Adrenal gland (tissue), 12 donors: ENCODE results near the gene CERT1. TPM values are rescaled to one million over a fixed set of nuclear protein-coding genes. Genes with fewer than 3 reads are reported as not detected.

ENCODE experiments used
- DNase-seq, 7 donors: peaks; one replicate each; pipeline ENCODE4 v3.0.0-alpha.2; 2019 to 2020
- H3K27ac ChIP-seq, 5 donors: fragments of 200-600 bp; sonication (generic) in 4 of 5; 1 replicate in 3 of 5; 2 replicates in 2 of 5; pipeline versions ENCODE4 v1.5.1 to v1.8.0; 2016 to 2020; ENCODE audit warnings: mild to moderate bottlenecking in 1 of 5
- H3K27me3 ChIP-seq: fragments of 200-600 bp; 2 replicates; pipeline ENCODE4 v1.8.0; 2021
- H3K36me3 ChIP-seq, 2 donors: fragments of 200-600 bp; replicated peaks in 1 of 2; 1 replicate in 1 of 2; 2 replicates in 1 of 2; pipeline versions ENCODE4 v1.5.1 to v1.8.0; 2018 to 2022
- H3K4me1 ChIP-seq, 2 donors: fragments of 200-600 bp; replicated peaks in 1 of 2; 1 replicate in 1 of 2; 2 replicates in 1 of 2; pipeline versions ENCODE4 v1.5.1 to v1.8.0; 2018 to 2021
- H3K4me3 ChIP-seq, 4 donors: fragments of 200-600 bp; sonication (generic) in 3 of 4; one replicate each; pipeline ENCODE4 v1.5.1; 2016 to 2018
- H3K9me3 ChIP-seq, 3 donors: fragments of 200-600 bp; sonication (generic) in 1 of 3; replicated peaks in 1 of 3; 1 replicate in 2 of 3; 2 replicates in 1 of 3; pipeline versions ENCODE4 v1.5.1 to v1.8.0; 2016 to 2021
- CTCF ChIP-seq, 6 experiments: fragments of 450-650 bp in 4 of 6; fragments of 200-600 bp in 2 of 6; sonication (generic) in 1 of 6; IDR thresholded peaks; 1 replicate in 5 of 6; 2 replicates in 1 of 6; pipeline versions ENCODE4 v1.5.1 to v1.8.0; 2016 to 2021; ENCODE audit warnings: antibody characterized with exemption in 6 of 6, mild to moderate bottlenecking in 2 of 6, moderate library complexity in 1 of 6
- POLR2A ChIP-seq, 2 donors: fragments of 450-650 bp; IDR thresholded peaks; one replicate each; pipeline ENCODE4 v1.6.1; 2017; ENCODE audit warnings: antibody characterized with exemption in 2 of 2, mild to moderate bottlenecking in 2 of 2, moderate library complexity in 1 of 2
- WGBS, 4 donors: extraction: QIAGEN DNeasy Blood & Tissue Kit in 2 of 4; methylation state at CpG; one replicate each; pipeline versions ENCODE4 v1.1.5 to v1.1.7; 2013 to 2017; 5-methylcytosine and 5-hydroxymethylcytosine counted together
- intact Hi-C, 2 donors: fragments of 100-400 bp; cut with DNase I; formaldehyde crosslinking; loops; one replicate each; pipeline versions ENCODE4 v1.14.1 to v1.15.0; 2022 to 2023
- polyA plus RNA-seq, 3 donors: library from polyadenylated mRNA; stranded (reverse); fragments of 200-250 nt in 2 of 3; fragments of 350-450 nt in 1 of 3; fragmentation: Illumina TruSeq in 1 of 3; extraction: RNeasy Lipid Tissue Mini Kit (QIAGEN cat#74804) in 1 of 3; gene quantifications; one replicate each; pipeline ENCODE4 v1.2.3, GENCODE V29; 2013 to 2014
- total RNA-seq, 9 donors: library from RNA; depleted of rRNA in 4 of 9; stranded (reverse); fragments of >200 nt in 4 of 9; fragments of 120-200 nt in 1 of 9; fragmentation: NEBNext Ultra II Directional in 1 of 9; extraction: Animal tissue kit (Norgen Biotek cat#: 25700) in 1 of 9; gene quantifications; one replicate each; pipeline versions ENCODE4 v1.1.0 to v1.2.4, GENCODE V29; 2013 to 2023
- donor health status: healthy with polysubstance abuse.
- donor health status: Bipolar disorder and iron deficiency.
- donor health status: DM: yes; HTN: yes; CAD: no.
- donor health status: DM: no; HTN: no; CAD: no.
- donor health status: DM: no; HTN: no; CAD: no.
- donor health status: DM: yes; HTN: yes; CAD: no.

The CERT1 gene
- total and polyA plus RNA-seq, 12 donors, result 5.7 to 67.6 (median 50.4) TPM

DNA sequence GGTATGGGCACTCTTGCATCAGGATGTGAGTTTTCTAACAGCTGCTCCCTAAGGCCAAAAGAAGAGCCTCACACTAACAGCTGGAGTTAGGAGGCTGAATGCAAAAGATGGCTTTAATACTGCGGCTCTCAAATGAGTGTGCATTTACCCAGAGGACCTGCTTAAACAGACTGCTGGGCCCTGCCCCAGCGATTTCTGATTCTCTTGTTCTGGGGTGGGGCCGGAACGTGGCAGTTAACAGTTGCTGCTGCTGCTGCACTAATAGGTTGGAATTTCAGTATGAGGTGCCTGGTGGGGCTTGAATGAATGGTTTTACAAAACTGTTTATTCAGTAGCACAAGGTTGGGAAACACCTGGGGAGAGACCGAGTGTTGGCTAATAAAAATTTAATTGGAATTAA, 148.3 kb downstream of the CERT1 start:
- intact Hi-C loops, result no loop called here
- Histone ChIP-seq H3K4me3 (no peak overlapping the region), H3K4me1 (no peaks in the 10 kb centered on the region), H3K9me3 (no peaks in the 10 kb centered on the region), H3K27me3 (no peaks in the 10 kb centered on the region), H3K36me3 (peaks cover 0 to 33% of the 10 kb centered on the region in 2 donors), H3K27ac (no peak overlapping the region)
- DNase-seq, result no peak
- WGBS, 4 donors, result 76 to 90% (median 84%) methylated on average over 5 of the region's 5 CpGs
- no peak for TF ChIP-seq POLR2A (IDR thresholded peaks at IDR 0.05)
- no peak for TF ChIP-seq CTCF (IDR thresholded peaks at IDR 0.05)

- H3K36me3 ChIP-seq, result peaks cover 0 to 39% of the 10 kb centered on the region in 2 donors
- no peak for DNase-seq
- 90 to 98% (median 94%) methylated on average over 4 of the region's 4 CpGs for WGBS, 4 donors
- H3K4me1 ChIP-seq, result no peaks in the 10 kb centered on the region
- intact Hi-C loops, result no loop called here
- H3K9me3 ChIP-seq, result no peaks in the 10 kb centered on the region
- no peaks in the 10 kb centered on the region for H3K27me3 ChIP-seq
- TF ChIP-seq CTCF (IDR thresholded peaks at IDR 0.05) (no peak), POLR2A (IDR thresholded peaks at IDR 0.05) (no peak)
- H3K27ac ChIP-seq, result no peak overlapping the region
- H3K4me3 ChIP-seq, result no peak overlapping the region
Measured at GRCh38 chr5:75362474-75362975, 148.9 kb downstream of the CERT1 start.

GRCh38 chr5:75361310-75361709, 150.1 kb downstream of the CERT1 start:
- Histone ChIP-seq H3K4me3 (no peak overlapping the region), H3K27me3 (no peaks in the 10 kb centered on the region), H3K4me1 (no peaks in the 10 kb centered on the region), H3K36me3 (peaks cover 0 to 51% of the 10 kb centered on the region in 2 donors), H3K9me3 (no peaks in the 10 kb centered on the region), H3K27ac (no peak overlapping the region)
- intact Hi-C loops, result no loop called here
- WGBS, 4 donors, result 63 to 77% (median 70%) methylated on average over 4 of the region's 4 CpGs
- no peak for TF ChIP-seq CTCF (IDR thresholded peaks at IDR 0.05)
- TF ChIP-seq POLR2A (IDR thresholded peaks at IDR 0.05), result no peak
- DNase-seq, result peak in 1 of 7 donors; percentile 26

DNA sequence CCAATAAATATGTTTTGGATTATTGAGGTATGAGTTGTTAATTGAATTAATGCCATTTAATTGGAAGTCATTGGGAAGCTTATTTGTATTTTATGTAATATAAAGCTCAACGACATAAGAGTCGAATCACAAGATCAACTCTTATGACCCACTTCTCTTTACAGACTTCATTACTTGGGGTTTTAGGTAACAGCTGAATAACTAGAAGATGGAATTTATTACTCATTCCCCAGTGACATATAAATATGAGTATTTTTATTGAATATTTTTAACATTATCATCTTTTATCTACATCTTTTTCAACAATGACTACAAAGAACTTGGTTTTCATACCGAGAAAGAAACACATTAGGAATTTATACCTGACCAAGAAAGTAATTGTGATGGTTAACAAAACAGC, 153.3 kb downstream of the CERT1 start:
- intact Hi-C loops, result no loop called here
- H3K9me3 ChIP-seq, result no peaks in the 10 kb centered on the region
- no peak for DNase-seq
- no peak overlapping the region for H3K4me3 ChIP-seq
- H3K27me3 ChIP-seq, result no peaks in the 10 kb centered on the region
- WGBS, 4 donors, result 91 to 94% (median 92%) methylated on average over 3 of the region's 3 CpGs
- TF ChIP-seq POLR2A (IDR thresholded peaks at IDR 0.05), result no peak
- no peak for TF ChIP-seq CTCF (IDR thresholded peaks at IDR 0.05)
- peaks cover 0 to 76% of the 10 kb centered on the region in 2 donors for H3K36me3 ChIP-seq
- H3K27ac ChIP-seq, result no peak overlapping the region
- no peaks in the 10 kb centered on the region for H3K4me1 ChIP-seq
